Measurements from ENCODE around the gene SIX3. TPM values are rescaled to one million over a fixed set of nuclear protein-coding genes. Genes with fewer than 3 reads are reported as not detected.

SIX3 gene
- total RNA-seq, 3 donors from 2014 or later (not counting 1 experiment from before 2014, with no cell fraction given) = 0.15 to 0.39 TPM; not detected in 1

GRCh38 chr2:44927985-44928482 is 13.5 kb upstream of the SIX3 start:
- Histone ChIP-seq H3K9me3 (ENCODE audit: control insufficient read depth, insufficient read depth, low read length) (no peaks in the 10 kb centered on the region), H3K4me3 (ENCODE audit: low read length) (no peak overlapping the region), H3K4me1 (ENCODE audit: control insufficient read depth, insufficient read depth, low read length) (peaks cover 2% of the 10 kb centered on the region), H3K27ac (ENCODE audit: low read length) (no peak overlapping the region), H3K36me3 (ENCODE audit: control insufficient read depth, insufficient read depth, low read length) (no peaks in the 10 kb centered on the region), H3K27me3 (ENCODE audit: control insufficient read depth, insufficient read depth, low read length) (peaks cover 36% of the 10 kb centered on the region)
- DNase-seq (no peak), ATAC-seq (no peak)
- H3K4me3 Mint-ChIP-seq = no peak overlapping the region
- H3K4me1 Mint-ChIP-seq = no peaks in the 10 kb centered on the region
- no peak for TF ChIP-seq CTCF (IDR thresholded peaks at IDR 0.05)
- 9% methylated on average over 36 of the region's 36 CpGs for WGBS (ENCODE audit: insufficient coverage)
- no peak overlapping the region for H3K27ac Mint-ChIP-seq
- intact Hi-C loops (cut with micrococcal nuclease) = no loop called here
- H3K9me3 Mint-ChIP-seq = no peaks in the 10 kb centered on the region
- peaks cover 63 to 82% of the 10 kb centered on the region in 2 donors for H3K27me3 Mint-ChIP-seq (ENCODE audit: low read depth in 2 of 2)
- H3K36me3 Mint-ChIP-seq = no peaks in the 10 kb centered on the region

GRCh38 chr2:44928483-44929158 is 12.9 kb upstream of the SIX3 start:
- Histone ChIP-seq H3K9me3 (ENCODE audit: control insufficient read depth, insufficient read depth, low read length) (no peaks in the 10 kb centered on the region), H3K27me3 (ENCODE audit: control insufficient read depth, insufficient read depth, low read length) (peaks cover 40% of the 10 kb centered on the region), H3K4me3 (ENCODE audit: low read length) (no peak overlapping the region), H3K4me1 (ENCODE audit: control insufficient read depth, insufficient read depth, low read length) (peaks cover 4% of the 10 kb centered on the region), H3K27ac (ENCODE audit: low read length) (no peak overlapping the region), H3K36me3 (ENCODE audit: control insufficient read depth, insufficient read depth, low read length) (no peaks in the 10 kb centered on the region)
- Mint-ChIP-seq H3K36me3 (no peaks in the 10 kb centered on the region), H3K4me3 (no peak overlapping the region), H3K9me3 (no peaks in the 10 kb centered on the region), H3K27me3 (ENCODE audit: low read depth in 2 of 2) (peaks cover 63 to 88% of the 10 kb centered on the region in 2 donors), H3K27ac (no peak overlapping the region), H3K4me1 (no peaks in the 10 kb centered on the region)
- 5% methylated on average over 62 of the region's 62 CpGs for WGBS (ENCODE audit: insufficient coverage)
- no peak for DNase-seq
- no peak for ATAC-seq
- intact Hi-C loops (cut with micrococcal nuclease) = no loop called here
- no peak for TF ChIP-seq CTCF (IDR thresholded peaks at IDR 0.05)

GRCh38 chr2:44929159-44929734 is 12.3 kb upstream of the SIX3 start:
- no peaks in the 10 kb centered on the region for H3K9me3 Mint-ChIP-seq
- H3K27ac Mint-ChIP-seq = no peak overlapping the region
- peaks cover 64 to 85% of the 10 kb centered on the region in 2 donors for H3K27me3 Mint-ChIP-seq (ENCODE audit: low read depth in 2 of 2)
- no peak overlapping the region for H3K4me3 Mint-ChIP-seq
- no peak for TF ChIP-seq CTCF (IDR thresholded peaks at IDR 0.05)
- Histone ChIP-seq H3K36me3 (ENCODE audit: control insufficient read depth, insufficient read depth, low read length) (no peaks in the 10 kb centered on the region), H3K4me1 (ENCODE audit: control insufficient read depth, insufficient read depth, low read length) (peaks cover 4% of the 10 kb centered on the region), H3K4me3 (ENCODE audit: low read length) (no peak overlapping the region), H3K27me3 (ENCODE audit: control insufficient read depth, insufficient read depth, low read length) (peaks cover 46% of the 10 kb centered on the region), H3K9me3 (ENCODE audit: control insufficient read depth, insufficient read depth, low read length) (no peaks in the 10 kb centered on the region), H3K27ac (ENCODE audit: low read length) (no peak overlapping the region)
- H3K36me3 Mint-ChIP-seq = no peaks in the 10 kb centered on the region
- WGBS (ENCODE audit: insufficient coverage) = 7% methylated on average over 66 of the region's 66 CpGs
- DNase-seq (no peak), ATAC-seq (no peak)
- intact Hi-C loops (cut with micrococcal nuclease) = no loop called here
- H3K4me1 Mint-ChIP-seq = no peaks in the 10 kb centered on the region
